ENCODE data around the gene SP6. TPM values are rescaled to one million over a fixed set of nuclear protein-coding genes. Genes with fewer than 3 reads are reported as not detected.

Gene SP6
- total RNA-seq, 1 donor from 2014 or later, result 2.5 TPM

GRCh38 chr17:47888293-47888692 is 37.3 kb upstream of the SP6 start:
- DNase-seq (ENCODE audit: low read depth), result no peak
- Histone ChIP-seq H3K27me3 (ENCODE audit: control insufficient read depth, insufficient read depth, low read length) (no peaks in the 10 kb centered on the region), H3K36me3 (ENCODE audit: control insufficient read depth, insufficient read depth, low read length) (no peaks in the 10 kb centered on the region), H3K4me3 (ENCODE audit: low read depth, low read length) (no peak overlapping the region)
- no peak for TF ChIP-seq CTCF (IDR thresholded peaks at IDR 0.05; ENCODE audit: insufficient read depth, low read length, poor library complexity, severe bottlenecking)

GRCh38 chr17:47884905-47885730 is 34.2 kb upstream of the SP6 start:
- TF ChIP-seq CTCF (IDR thresholded peaks at IDR 0.05; ENCODE audit: insufficient read depth, low read length, poor library complexity, severe bottlenecking), result no peak
- no peak for DNase-seq (ENCODE audit: low read depth)
- Histone ChIP-seq H3K36me3 (ENCODE audit: control insufficient read depth, insufficient read depth, low read length) (no peaks in the 10 kb centered on the region), H3K4me3 (ENCODE audit: low read depth, low read length) (no peak overlapping the region), H3K27me3 (ENCODE audit: control insufficient read depth, insufficient read depth, low read length) (no peaks in the 10 kb centered on the region)

- Histone ChIP-seq H3K27me3 (ENCODE audit: control insufficient read depth, insufficient read depth, low read length) (no peaks in the 10 kb centered on the region), H3K36me3 (ENCODE audit: control insufficient read depth, insufficient read depth, low read length) (no peaks in the 10 kb centered on the region), H3K4me3 (ENCODE audit: low read depth, low read length) (no peak overlapping the region)
- no peak for DNase-seq (ENCODE audit: low read depth)
- TF ChIP-seq CTCF (IDR thresholded peaks at IDR 0.05; ENCODE audit: insufficient read depth, low read length, poor library complexity, severe bottlenecking), result no peak
Observed at GRCh38 chr17:47884427-47884740, 33.4 kb upstream of the SP6 start.

- Histone ChIP-seq H3K27me3 (ENCODE audit: control insufficient read depth, insufficient read depth, low read length) (no peaks in the 10 kb centered on the region), H3K4me3 (ENCODE audit: low read depth, low read length) (no peak overlapping the region), H3K36me3 (ENCODE audit: control insufficient read depth, insufficient read depth, low read length) (no peaks in the 10 kb centered on the region)
- TF ChIP-seq CTCF (IDR thresholded peaks at IDR 0.05; ENCODE audit: insufficient read depth, low read length, poor library complexity, severe bottlenecking), result no peak
- DNase-seq (ENCODE audit: low read depth), result no peak
Observed at GRCh38 chr17:47883589-47884426, 32.8 kb upstream of the SP6 start.

GRCh38 chr17:47882695-47883588 is 32.0 kb upstream of the SP6 start:
- H3K36me3 ChIP-seq (ENCODE audit: control insufficient read depth, insufficient read depth, low read length), result no peaks in the 10 kb centered on the region
- H3K4me3 ChIP-seq (ENCODE audit: low read depth, low read length), result no peak overlapping the region
- H3K27me3 ChIP-seq (ENCODE audit: control insufficient read depth, insufficient read depth, low read length), result no peaks in the 10 kb centered on the region
- no peak for DNase-seq (ENCODE audit: low read depth)
- no peak for TF ChIP-seq CTCF (IDR thresholded peaks at IDR 0.05; ENCODE audit: insufficient read depth, low read length, poor library complexity, severe bottlenecking)
